HPDE6-E6E7 (cell line): Measurements from ENCODE around the gene PPP1R2B.

Experiments used
- DNase-seq: peaks from one replicate; pipeline ENCODE4 v3.0.0; 2011; ENCODE audit warnings: missing footprints; ENCODE audit errors: extremely low spot score

The PPP1R2B gene

GRCh38 chr5:156879665-156880285, 29.7 kb downstream of the PPP1R2B start:
- no peak for DNase-seq

- DNase-seq: no peak
Measured at GRCh38 chr5:156883316-156883875, 33.3 kb downstream of the PPP1R2B start.

GRCh38 chr5:156888520-156888919, 38.4 kb downstream of the PPP1R2B start:
- DNase-seq: no peak

- DNase-seq: no peak
Measured at GRCh38 chr5:156892223-156892622, 42.1 kb downstream of the PPP1R2B start.

- DNase-seq: no peak
Measured at GRCh38 chr5:156892864-156893263, 42.8 kb downstream of the PPP1R2B start.

GRCh38 chr5:156893517-156893916, 43.4 kb downstream of the PPP1R2B start:
- no peak for DNase-seq

GRCh38 chr5:156896546-156896945, 46.5 kb downstream of the PPP1R2B start:
- DNase-seq: no peak
